PC-3 (cell line): ENCODE results near the gene PRKN. TPM values are rescaled to one million over a fixed set of nuclear protein-coding genes. Genes with fewer than 3 reads are reported as not detected.

Source experiments
- ATAC-seq: fragments of 200-7000 bp; cut with Tn5 transposase; 2 replicates; pipeline ENCODE4 v1.9.1; 2020; ENCODE audit warnings: mild to moderate bottlenecking, moderate library complexity
- BruUV-seq: library from RNA; stranded (reverse); fragments of 400-500 nt; replicated peaks from 2 replicates; lab custom pipeline; 2021; lab: Mats Ljungman, UMichigan
- CTCF ChIA-PET: fragments of 300-600 bp; sonication (Branson Sonifier 250); formaldehyde crosslinking; loops from one replicate; lab custom pipeline; 2022; ENCODE audit warnings: antibody characterized with exemption; lab: Charles Lee
- POLR2A ChIA-PET: fragments of 300-600 bp; sonication (Branson Sonifier 250); formaldehyde crosslinking; loops from one replicate; lab custom pipeline; 2022; ENCODE audit warnings: antibody characterized with exemption; ENCODE audit not compliant: unreplicated experiment; lab: Charles Lee
- DNase-seq: peaks from one replicate; pipeline ENCODE4 v3.0.0-alpha.2; 2015
- H2AFZ ChIP-seq: fragments of 300-600 bp; sonication (generic); 2 replicates; pipeline ENCODE4 v1.6.0; 2016; ENCODE audit warnings: antibody characterized with exemption, low read length
- H3F3A ChIP-seq: fragments of 300-600 bp; sonication (generic); one replicate; pipeline ENCODE4 v1.6.0; 2017; ENCODE audit warnings: antibody characterized with exemption, low read length, control low read depth, mild to moderate bottlenecking; ENCODE audit not compliant: unreplicated experiment
- H3K27ac ChIP-seq: fragments of 300-600 bp; sonication (generic); 2 replicates; pipeline ENCODE4 v1.5.1; 2016; ENCODE audit warnings: mild to moderate bottlenecking, low read length
- H3K27me3 ChIP-seq: fragments of 300-600 bp; sonication (generic); 2 replicates; pipeline ENCODE4 v1.6.1; 2016; ENCODE audit warnings: low read length, mixed read lengths
- H3K36me3 ChIP-seq: fragments of 300-600 bp; sonication (generic); 2 replicates; pipeline ENCODE4 v1.6.1; 2016; ENCODE audit warnings: low read depth, mixed run types, low read length, mixed read lengths
- H3K4me1 ChIP-seq: fragments of 300-600 bp; sonication (generic); 2 replicates; pipeline ENCODE4 v1.5.1; 2016; ENCODE audit warnings: low read length; ENCODE audit not compliant: insufficient read depth
- H3K4me2 ChIP-seq: fragments of 300-600 bp; sonication (generic); 2 replicates; pipeline ENCODE4 v1.6.0; 2016; ENCODE audit warnings: low read length
- H3K4me3 ChIP-seq: fragments of 300-600 bp; sonication (generic); 2 replicates; pipeline ENCODE4 v1.5.1; 2016; ENCODE audit warnings: mild to moderate bottlenecking, low read length, mixed read lengths
- H3K79me2 ChIP-seq: fragments of 300-600 bp; sonication (generic); 2 replicates; pipeline ENCODE4 v1.6.1; 2017; ENCODE audit warnings: low read length, mixed read lengths
- H3K9ac ChIP-seq: fragments of 300-600 bp; sonication (generic); 2 replicates; pipeline ENCODE4 v1.6.0; 2016; ENCODE audit warnings: mild to moderate bottlenecking, low read length
- H3K9me2 ChIP-seq: fragments of 300-600 bp; sonication (generic); replicated peaks from 2 replicates; pipeline ENCODE4 v1.6.1; 2016; ENCODE audit warnings: mixed run types, low read length, mixed read lengths
- H3K9me3 ChIP-seq: fragments of 300-600 bp; sonication (generic); 2 replicates; pipeline ENCODE4 v1.6.1; 2016; ENCODE audit warnings: low read length, mixed read lengths
- H4K20me1 ChIP-seq: fragments of 300-600 bp; sonication (generic); 2 replicates; pipeline ENCODE4 v1.6.1; 2016; ENCODE audit warnings: low read length, mixed read lengths
- CTCF ChIP-seq: fragments of 300-600 bp; sonication (generic); conservative IDR thresholded peaks from 2 replicates; pipeline ENCODE4 v1.5.1; 2017; ENCODE audit warnings: antibody characterized with exemption, low read depth, mild to moderate bottlenecking, low read length
- EZH2 ChIP-seq: fragments of 300-600 bp; sonication (generic); IDR thresholded peaks from one replicate; pipeline ENCODE4 v1.6.1; 2017; ENCODE audit warnings: antibody characterized with exemption, mild to moderate bottlenecking, low read length; ENCODE audit not compliant: unreplicated experiment
- EZH2phosphoT487 ChIP-seq: fragments of 300-600 bp; sonication (generic); IDR thresholded peaks from 2 replicates; pipeline ENCODE4 v1.6.1; 2018; ENCODE audit warnings: mild to moderate bottlenecking, antibody characterized with exemption, low read length, borderline replicate concordance
- intact Hi-C: fragments of 100-400 bp; cut with micrococcal nuclease; formaldehyde crosslinking; loops from 2 replicates; pipeline ENCODE4 v1.9.0; 2023
- total RNA-seq: library from RNA; depleted of rRNA; stranded (reverse); fragments of >200 nt; gene quantifications from 2 replicates; pipeline ENCODE4 v1.2.3, GENCODE V29; 2014

Gene PRKN
- total RNA-seq, 1 experiment from 2014 or later = not detected

GRCh38 chr6:162249907-162250642 lies 477.5 kb downstream of the PRKN start:
- peaks cover 3% of the 10 kb centered on the region for H3K27me3 ChIP-seq
- H3K4me3 ChIP-seq = no peak overlapping the region
- no peaks in the 10 kb centered on the region for H3K36me3 ChIP-seq
- H3K4me2 ChIP-seq = no peak overlapping the region
- CTCF ChIA-PET = no interaction called here
- DNase-seq (no peak), ATAC-seq (no peak)
- H3K9me3 ChIP-seq = no peaks in the 10 kb centered on the region
- no peaks in the 10 kb centered on the region for H4K20me1 ChIP-seq
- TF ChIP-seq CTCF = no peak
- TF ChIP-seq EZH2 = no peak
- BruUV-seq = no TSS peak
- H2AFZ ChIP-seq = no peak overlapping the region
- POLR2A ChIA-PET = no interaction called here
- H3F3A ChIP-seq = no peaks in the 10 kb centered on the region
- no peak overlapping the region for H3K9ac ChIP-seq
- H3K4me1 ChIP-seq = no peaks in the 10 kb centered on the region
- intact Hi-C loops = no loop called here
- H3K79me2 ChIP-seq = no peaks in the 10 kb centered on the region
- H3K27ac ChIP-seq = no peak overlapping the region
- H3K9me2 ChIP-seq = no peaks in the 10 kb centered on the region

GRCh38 chr6:162245830-162246420 lies 481.6 kb downstream of the PRKN start:
- no peaks in the 10 kb centered on the region for H3K4me1 ChIP-seq
- H3K9me3 ChIP-seq = no peaks in the 10 kb centered on the region
- CTCF ChIA-PET = no interaction called here
- H3K27ac ChIP-seq = no peak overlapping the region
- H3F3A ChIP-seq = no peaks in the 10 kb centered on the region
- no peak overlapping the region for H3K4me2 ChIP-seq
- no peak for DNase-seq
- peaks cover 3% of the 10 kb centered on the region for H3K27me3 ChIP-seq
- ATAC-seq = no peak
- no peak overlapping the region for H3K4me3 ChIP-seq
- no peaks in the 10 kb centered on the region for H3K79me2 ChIP-seq
- no peak overlapping the region for H3K9ac ChIP-seq
- no peaks in the 10 kb centered on the region for H3K9me2 ChIP-seq
- TF ChIP-seq CTCF (no peak), EZH2 (no peak), EZH2phosphoT487 (no peak)
- H3K36me3 ChIP-seq = no peaks in the 10 kb centered on the region
- no peaks in the 10 kb centered on the region for H4K20me1 ChIP-seq
- BruUV-seq = no TSS peak
- no peak overlapping the region for H2AFZ ChIP-seq
- intact Hi-C loops = no loop called here
- POLR2A ChIA-PET = no interaction called here

- POLR2A ChIA-PET = no interaction called here
- CTCF ChIA-PET = no interaction called here
- intact Hi-C loops = no loop called here
Measured at GRCh38 chr6:162244031-162244430, 483.5 kb downstream of the PRKN start.

More at GRCh38 chr6:162244031-162244430, 483.5 kb downstream of the PRKN start:
- Histone ChIP-seq H3K36me3 (no peaks in the 10 kb centered on the region), H3K9me3 (no peaks in the 10 kb centered on the region), H3K79me2 (no peaks in the 10 kb centered on the region), H3K4me2 (no peak overlapping the region), H3F3A (no peaks in the 10 kb centered on the region), H2AFZ (no peak overlapping the region), H3K4me1 (no peaks in the 10 kb centered on the region), H3K27ac (no peak overlapping the region), H4K20me1 (no peaks in the 10 kb centered on the region), H3K9ac (no peak overlapping the region), H3K27me3 (peaks cover 10% of the 10 kb centered on the region; the same call in 1 of the 2 replicates), H3K9me2 (no peaks in the 10 kb centered on the region), H3K4me3 (no peak overlapping the region)
- DNase-seq (no peak), ATAC-seq (no peak)
- TF ChIP-seq CTCF = no peak
- BruUV-seq = no TSS peak
